HCT116 (cell line): ENCODE measurements around the gene CYTL1. TPM values are rescaled to one million over a fixed set of nuclear protein-coding genes. Genes with fewer than 3 reads are reported as not detected.

Source experiments
- ATAC-seq: fragments of 200-7000 bp; cut with Tn5 transposase; 2 replicates; pipeline ENCODE4 v1.9.1; 2020; ENCODE audit warnings: mild to moderate bottlenecking, moderate library complexity
- BruUV-seq: library from RNA; stranded (reverse); fragments of 400-500 nt; replicated peaks from 2 replicates; lab custom pipeline; 2021; lab: Mats Ljungman, UMichigan
- CTCF ChIA-PET: fragments of 300-600 bp; sonication (Branson Sonifier 250); formaldehyde crosslinking; loops from one replicate; lab custom pipeline; 2021; ENCODE audit warnings: antibody characterized with exemption; lab: Charles Lee
- POLR2A ChIA-PET: fragments of 300-600, 350-600 bp; sonication (Branson Sonifier 250); formaldehyde crosslinking; loops from one replicate; lab custom pipeline; 2021; ENCODE audit warnings: antibody characterized with exemption; lab: Charles Lee
- RAD21 ChIA-PET, 2 experiments: fragments of 300-600 bp; sonication (Branson Sonifier 250); formaldehyde crosslinking; loops; one replicate each; lab custom pipeline; 2023; ENCODE audit warnings: low total read pairs in 2 of 2; ENCODE audit not compliant: uncharacterized antibody in 2 of 2, unreplicated experiment in 2 of 2, low non-redundant PET in 1 of 2; lab: Charles Lee
- DNase-seq: peaks from one replicate; pipeline ENCODE4 v3.0.0-alpha.2; 2010; ENCODE audit warnings: low read depth, low spot score
- H2AFZ ChIP-seq: fragments of 200-600 bp; shearing (Covaris generic), sonication (generic); 2 replicates; pipeline ENCODE4 v1.6.1; 2017; ENCODE audit warnings: low read depth, mixed run types, mixed read lengths, antibody characterized with exemption, low read length; ENCODE audit not compliant: poor library complexity, severe bottlenecking
- H3K27ac ChIP-seq: 2 replicates; pipeline ENCODE4 v1.5.1; 2012; ENCODE audit warnings: low read depth, low read length
- H3K27me3 ChIP-seq: fragments of 200-600 bp; sonication (generic); 2 replicates; pipeline ENCODE4 v1.6.1; 2016; ENCODE audit warnings: mixed run types, low read length, mixed read lengths; ENCODE audit not compliant: insufficient read depth
- H3K36me3 ChIP-seq, 2 experiments: fragments of 200-500 bp in 1 of 2; fragments of 200-600 bp in 1 of 2; sonication (Bioruptor generic) in 1 of 2; sonication (generic) in 1 of 2; 2 replicates each; pipeline versions ENCODE4 v1.5.1 to v1.6.1; 2014 to 2016; ENCODE audit warnings: low read length in 2 of 2, inconsistent platforms in 1 of 2, mixed read lengths in 1 of 2, mixed run types in 1 of 2; ENCODE audit not compliant: insufficient read depth in 2 of 2, control insufficient read depth in 1 of 2
- H3K4me1 ChIP-seq, 2 experiments: fragments of 200-600 bp in 1 of 2; sonication (generic) in 1 of 2; 2 replicates each; pipeline versions ENCODE4 v1.5.1 to v1.6.1; 2012 to 2017; ENCODE audit warnings: low read length in 2 of 2, inconsistent platforms in 1 of 2, mild to moderate bottlenecking in 1 of 2, mixed read lengths in 1 of 2, mixed run types in 1 of 2, moderate library complexity in 1 of 2; ENCODE audit not compliant: insufficient read depth in 2 of 2, control insufficient read depth in 1 of 2
- H3K4me2 ChIP-seq: fragments of 200-600 bp; sonication (generic); 2 replicates; pipeline ENCODE4 v1.6.1; 2017; ENCODE audit warnings: mixed run types, low read length, mixed read lengths
- H3K4me3 ChIP-seq, 2 experiments: fragments of 200-600 bp in 1 of 2; sonication (generic) in 1 of 2; replicated peaks in 1 of 2; 2 replicates each; pipeline ENCODE4 v1.5.1; 2011 to 2016; ENCODE audit warnings: low read length in 2 of 2, control low read depth in 1 of 2, low read depth in 1 of 2, mild to moderate bottlenecking in 1 of 2, mixed read lengths in 1 of 2, mixed run types in 1 of 2
- H3K79me2 ChIP-seq: fragments of 200-600 bp; sonication (generic); 2 replicates; pipeline ENCODE4 v1.6.1; 2017; ENCODE audit warnings: mild to moderate bottlenecking, mixed run types, low read length, moderate library complexity, mixed read lengths; ENCODE audit not compliant: insufficient read depth
- H3K9ac ChIP-seq: fragments of 200-600 bp; sonication (generic); 2 replicates; pipeline ENCODE4 v1.6.1; 2016; ENCODE audit warnings: low read length, mixed read lengths
- H3K9me2 ChIP-seq: fragments of 200-600 bp; sonication (generic), shearing (Covaris generic); 2 replicates; pipeline ENCODE4 v1.6.1; 2017; ENCODE audit warnings: mixed run types, mild to moderate bottlenecking, moderate library complexity; ENCODE audit not compliant: insufficient read depth
- H3K9me3 ChIP-seq, 2 experiments: fragments of 200-500 bp in 1 of 2; fragments of 200-600 bp in 1 of 2; sonication (Bioruptor generic) in 1 of 2; sonication (generic) in 1 of 2; 2 replicates each; pipeline ENCODE4 v1.6.1; 2014 to 2017; ENCODE audit warnings: low read length in 2 of 2, mixed read lengths in 2 of 2, inconsistent platforms in 1 of 2, low read depth in 1 of 2, mild to moderate bottlenecking in 1 of 2, mixed run types in 1 of 2, moderate library complexity in 1 of 2; ENCODE audit not compliant: control insufficient read depth in 1 of 2, insufficient read depth in 1 of 2
- H4K20me1 ChIP-seq: fragments of 200-600 bp; sonication (generic), shearing (Covaris generic); 2 replicates; pipeline ENCODE4 v1.6.1; 2017; ENCODE audit warnings: mixed run types, mild to moderate bottlenecking, moderate library complexity; ENCODE audit not compliant: insufficient read depth
- CBX3 ChIP-seq: IDR thresholded peaks from 2 replicates; pipeline ENCODE4 v1.6.1; 2012; ENCODE audit warnings: low read depth
- CTCF ChIP-seq, 3 experiments: fragments of 200-600 bp in 1 of 3; sonication (generic) in 1 of 3; IDR thresholded peaks in 2 of 3; conservative IDR thresholded peaks in 1 of 3; 2 replicates each; pipeline ENCODE4 v1.5.1; 2012 to 2017; ENCODE audit warnings: low read depth in 2 of 3, low read length in 2 of 3, antibody characterized with exemption in 1 of 3, borderline replicate concordance in 1 of 3, control low read depth in 1 of 3, mild to moderate bottlenecking in 1 of 3, mixed read lengths in 1 of 3, mixed run types in 1 of 3, moderate library complexity in 1 of 3; ENCODE audit not compliant: insufficient read depth in 1 of 3
- EZH2 ChIP-seq: fragments of 200-600 bp; sonication (generic); IDR thresholded peaks from 2 replicates; pipeline ENCODE4 v1.6.1; 2017; ENCODE audit warnings: antibody characterized with exemption, mixed run types
- EZH2phosphoT487 ChIP-seq: fragments of 200-600 bp; IDR thresholded peaks from 2 replicates; pipeline ENCODE4 v1.6.1; 2018; ENCODE audit warnings: antibody characterized with exemption, borderline replicate concordance
- JUND ChIP-seq: IDR thresholded peaks from 2 replicates; pipeline ENCODE4 v1.6.1; 2012
- POLR2A ChIP-seq: IDR thresholded peaks from 2 replicates; pipeline ENCODE4 v1.7.0; 2011; ENCODE audit warnings: borderline replicate concordance; ENCODE audit not compliant: insufficient read depth, insufficient read length; ENCODE audit errors: extremely low read depth
- RAD21 ChIP-seq: IDR thresholded peaks from 2 replicates; pipeline ENCODE4 v1.6.1; 2012; ENCODE audit warnings: low read depth, mild to moderate bottlenecking
- REST ChIP-seq: IDR thresholded peaks from 2 replicates; pipeline ENCODE4 v1.6.1; 2012; ENCODE audit warnings: low read depth
- SIN3A ChIP-seq: IDR thresholded peaks from 2 replicates; pipeline ENCODE4 v1.6.1; 2012; ENCODE audit warnings: low read depth
- SP1 ChIP-seq: IDR thresholded peaks from 2 replicates; pipeline ENCODE4 v1.6.1; 2012; ENCODE audit warnings: low read depth
- SRF ChIP-seq: IDR thresholded peaks from 2 replicates; pipeline ENCODE4 v1.6.1; 2012; ENCODE audit warnings: low read depth
- TCF7L2 ChIP-seq: IDR thresholded peaks from 2 replicates; pipeline ENCODE4 v1.7.0; 2011; ENCODE audit warnings: borderline replicate concordance, inconsistent platforms; ENCODE audit not compliant: insufficient read depth, insufficient read length; ENCODE audit errors: extremely low read depth
- YY1 ChIP-seq: IDR thresholded peaks from 2 replicates; pipeline ENCODE4 v1.6.1; 2011; ENCODE audit warnings: low read length, low read depth, moderate library complexity, mild to moderate bottlenecking; ENCODE audit not compliant: insufficient replicate concordance; ENCODE audit errors: extremely low read depth
- ZNF274 ChIP-seq: fragments of 200-500 bp; sonication (Bioruptor generic); IDR thresholded peaks from 2 replicates; pipeline ENCODE4 v1.6.1; 2014; ENCODE audit warnings: mild to moderate bottlenecking, low read depth, low read length, inconsistent platforms
- intact Hi-C: fragments of 100-400 bp; cut with micrococcal nuclease; formaldehyde crosslinking; loops from 2 replicates; pipeline ENCODE4 v1.10.0; 2022
- total RNA-seq: library from RNA; stranded (reverse); gene quantifications from one replicate; pipeline ENCODE4 v1.2.1, GENCODE V29; 2021; ENCODE audit not compliant: unreplicated experiment

CYTL1 gene
- total RNA-seq, 1 experiment from 2014 or later = not detected

- Histone ChIP-seq H4K20me1 (no peaks in the 10 kb centered on the region), H3K9me2 (no peaks in the 10 kb centered on the region), H3K9ac (no peak overlapping the region), H3K4me3 (no peak overlapping the region), H3K4me1 (peaks cover 9 to 20% of the 10 kb centered on the region in 2 experiments; a peak in 3 of 4 replicates), H3K36me3 (no peaks in the 10 kb centered on the region), H3K27me3 (no peaks in the 10 kb centered on the region), H3K9me3 (no peaks in the 10 kb centered on the region), H3K27ac (no peak overlapping the region), H3K4me2 (peak overlapping the region; percentile 53), H2AFZ (peak overlapping the region; percentile 20), H3K79me2 (no peaks in the 10 kb centered on the region)
- TF ChIP-seq REST = no peak
- no peak for TF ChIP-seq SRF
- TF ChIP-seq SP1 = no peak
- ATAC-seq (peak; percentile 73), DNase-seq (peak; percentile 28)
- BruUV-seq = no TSS peak
- CTCF ChIA-PET = no interaction called here
- RAD21 ChIA-PET = no interaction called here
- POLR2A ChIA-PET = no interaction called here
- intact Hi-C loops = loop anchor here (10.0 kb wide), 1 partner anchor 316 kb away; no protein-coding TSS in a partner anchor
These were observed 28.3 kb downstream of the CYTL1 start for GRCh38 chr4:4990857-4991540.

- Histone ChIP-seq H3K36me3 (no peaks in the 10 kb centered on the region), H3K9me3 (no peaks in the 10 kb centered on the region), H2AFZ (no peak overlapping the region), H3K27ac (no peak overlapping the region), H4K20me1 (no peaks in the 10 kb centered on the region), H3K27me3 (no peaks in the 10 kb centered on the region), H3K4me2 (peak overlapping the region; percentile 53; the same call in 1 of the 2 replicates), H3K4me1 (peaks cover 9 to 19% of the 10 kb centered on the region in 2 experiments; a peak in 3 of 4 replicates), H3K4me3 (no peak overlapping the region), H3K79me2 (no peaks in the 10 kb centered on the region), H3K9me2 (no peaks in the 10 kb centered on the region), H3K9ac (no peak overlapping the region)
- DNase-seq (no peak), ATAC-seq (no peak)
- ChIA-PET POLR2A (no interaction called here), CTCF (no interaction called here), RAD21 (no interaction called here)
- no TSS peak for BruUV-seq
- intact Hi-C loops = loop anchor here (10.0 kb wide), 1 partner anchor 316 kb away; no protein-coding TSS in a partner anchor
- no peak for TF ChIP-seq EZH2
- no peak for TF ChIP-seq ZNF274
- TF ChIP-seq EZH2phosphoT487 = no peak
- TF ChIP-seq YY1 = no peak
- no peak for TF ChIP-seq TCF7L2
- TF ChIP-seq SIN3A = no peak
- TF ChIP-seq CBX3 = no peak
- no peak for TF ChIP-seq POLR2A
- no peak for TF ChIP-seq SP1
- no peak for TF ChIP-seq RAD21
- no peak for TF ChIP-seq CTCF (IDR thresholded peaks at IDR 0.05 in 2 of 3, conservative IDR thresholded peaks at IDR 0.05 in 1 of 3; ENCODE audit: borderline replicate concordance in 1 of 3, insufficient read depth in 1 of 3, low read depth in 2 of 3, low read length in 2 of 3)
- TF ChIP-seq JUND = no peak
- TF ChIP-seq SRF = no peak
These were observed 28.9 kb downstream of the CYTL1 start for GRCh38 chr4:4990329-4990728.
